A673 (cell line): Measurements from ENCODE around the gene DPY19L3. TPM values are rescaled to one million over a fixed set of nuclear protein-coding genes. Genes with fewer than 3 reads are reported as not detected.

Experiments used
- BruUV-seq: library from RNA; stranded (reverse); fragments of 400-500 nt; replicated peaks from 2 replicates; lab custom pipeline; 2021; lab: Mats Ljungman, UMichigan
- CTCF ChIA-PET: fragments of 300-600 bp; sonication (Branson Sonifier 250); formaldehyde crosslinking; loops from one replicate; lab custom pipeline; 2022; ENCODE audit warnings: antibody characterized with exemption; lab: Charles Lee
- POLR2A ChIA-PET: fragments of 300-600 bp; sonication (Branson Sonifier 250); formaldehyde crosslinking; loops from one replicate; lab custom pipeline; 2022; ENCODE audit warnings: antibody characterized with exemption; ENCODE audit not compliant: low non-redundant PET; lab: Charles Lee
- DNase-seq: peaks from one replicate; pipeline ENCODE4 v3.0.0-alpha.2; 2015; ENCODE audit warnings: low spot score
- H3K27ac ChIP-seq: fragments of 200-600 bp; sonication (generic); 2 replicates; pipeline ENCODE4 v1.5.1; 2016; ENCODE audit warnings: mixed run types, low read depth, mild to moderate bottlenecking, mixed read lengths, antibody characterized with exemption, low read length; ENCODE audit not compliant: poor library complexity, severe bottlenecking
- H3K27me3 ChIP-seq: fragments of 200-600 bp; sonication (generic); replicated peaks from 2 replicates; pipeline ENCODE4 v1.6.1; 2017; ENCODE audit warnings: mixed run types, low read depth, mild to moderate bottlenecking, mixed read lengths, antibody characterized with exemption, low read length; ENCODE audit not compliant: insufficient read depth, poor library complexity
- H3K36me3 ChIP-seq: fragments of 200-600 bp; sonication (generic); 2 replicates; pipeline ENCODE4 v1.6.1; 2016; ENCODE audit warnings: mixed run types, mild to moderate bottlenecking, mixed read lengths, antibody characterized with exemption, low read length; ENCODE audit not compliant: insufficient read depth, poor library complexity, severe bottlenecking
- H3K4me1 ChIP-seq: fragments of 200-600 bp; sonication (generic); 2 replicates; pipeline ENCODE4 v1.6.1; 2017; ENCODE audit warnings: mixed run types, mild to moderate bottlenecking, mixed read lengths, antibody characterized with exemption, low read length; ENCODE audit not compliant: insufficient read depth, poor library complexity, severe bottlenecking
- H3K4me3 ChIP-seq: fragments of 200-600 bp; sonication (generic); 2 replicates; pipeline ENCODE4 v1.5.1; 2016; ENCODE audit warnings: low read depth, mixed run types, mild to moderate bottlenecking, mixed read lengths, low read length; ENCODE audit not compliant: poor library complexity, severe bottlenecking
- H3K9me3 ChIP-seq: fragments of 200-600 bp; sonication (generic); 2 replicates; pipeline ENCODE4 v1.6.1; 2016; ENCODE audit warnings: mixed run types, low read depth, mild to moderate bottlenecking, mixed read lengths, antibody characterized with exemption, low read length; ENCODE audit not compliant: poor library complexity, severe bottlenecking
- EZH2 ChIP-seq: fragments of 200-600 bp; sonication (generic); IDR thresholded peaks from 2 replicates; pipeline ENCODE4 v1.6.1; 2017; ENCODE audit warnings: borderline replicate concordance, low read depth, mild to moderate bottlenecking, mixed read lengths, antibody characterized with exemption, low read length; ENCODE audit not compliant: poor library complexity, severe bottlenecking
- intact Hi-C: fragments of 100-400 bp; cut with micrococcal nuclease; formaldehyde crosslinking; loops from one replicate; pipeline ENCODE4 v1.10.0; 2022; ENCODE audit not compliant: unreplicated experiment
- total RNA-seq: library from RNA; stranded (reverse); gene quantifications from 2 replicates; pipeline ENCODE4 v1.2.3, GENCODE V29; 2021
- TF ChIP-seq, protein P1 (sequence below): fragments of 300-800, 200-600 bp; sonication (generic); conservative IDR thresholded peaks from 2 replicates; pipeline ENCODE4 v1.5.1; 2017; ENCODE audit warnings: low read depth, mild to moderate bottlenecking, antibody characterized with exemption, low read length, moderate library complexity, mixed read lengths

DPY19L3 gene
- total RNA-seq, 1 experiment from 2014 or later: 70.5 TPM

DNA sequence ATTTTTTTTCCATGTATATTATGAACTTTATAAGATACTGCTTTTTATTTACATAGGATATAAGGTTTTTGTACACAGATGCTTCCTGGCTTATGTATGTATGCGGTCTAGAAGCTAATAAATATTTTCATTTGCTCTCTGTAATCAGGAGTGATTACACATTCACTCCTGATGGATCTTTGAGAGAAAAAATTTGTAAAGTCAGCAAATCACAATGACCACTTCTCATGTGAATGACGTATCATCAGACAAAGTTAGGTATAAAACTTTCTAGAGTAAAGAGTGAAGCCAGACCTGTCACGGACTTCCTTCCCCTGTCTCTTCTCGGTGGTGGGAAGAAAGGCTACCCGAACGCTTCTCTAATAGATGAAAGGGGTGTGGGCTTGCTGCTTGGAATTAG lies 31.1 kb downstream of the DPY19L3 start:
- BruUV-seq: no TSS peak
- no peak overlapping the region for H3K27ac ChIP-seq
- H3K9me3 ChIP-seq: no peaks in the 10 kb centered on the region
- ChIA-PET POLR2A (no interaction called here), CTCF (no interaction called here)
- H3K4me3 ChIP-seq: no peak overlapping the region
- H3K4me1 ChIP-seq: no peaks in the 10 kb centered on the region
- no peak for DNase-seq
- intact Hi-C loops: no loop called here
- H3K27me3 ChIP-seq: no peaks in the 10 kb centered on the region
- TF ChIP-seq EZH2: no peak
- TF ChIP-seq, protein P1, sequence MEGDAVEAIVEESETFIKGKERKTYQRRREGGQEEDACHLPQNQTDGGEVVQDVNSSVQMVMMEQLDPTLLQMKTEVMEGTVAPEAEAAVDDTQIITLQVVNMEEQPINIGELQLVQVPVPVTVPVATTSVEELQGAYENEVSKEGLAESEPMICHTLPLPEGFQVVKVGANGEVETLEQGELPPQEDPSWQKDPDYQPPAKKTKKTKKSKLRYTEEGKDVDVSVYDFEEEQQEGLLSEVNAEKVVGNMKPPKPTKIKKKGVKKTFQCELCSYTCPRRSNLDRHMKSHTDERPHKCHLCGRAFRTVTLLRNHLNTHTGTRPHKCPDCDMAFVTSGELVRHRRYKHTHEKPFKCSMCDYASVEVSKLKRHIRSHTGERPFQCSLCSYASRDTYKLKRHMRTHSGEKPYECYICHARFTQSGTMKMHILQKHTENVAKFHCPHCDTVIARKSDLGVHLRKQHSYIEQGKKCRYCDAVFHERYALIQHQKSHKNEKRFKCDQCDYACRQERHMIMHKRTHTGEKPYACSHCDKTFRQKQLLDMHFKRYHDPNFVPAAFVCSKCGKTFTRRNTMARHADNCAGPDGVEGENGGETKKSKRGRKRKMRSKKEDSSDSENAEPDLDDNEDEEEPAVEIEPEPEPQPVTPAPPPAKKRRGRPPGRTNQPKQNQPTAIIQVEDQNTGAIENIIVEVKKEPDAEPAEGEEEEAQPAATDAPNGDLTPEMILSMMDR: no peak
- peaks cover 19% of the 10 kb centered on the region for H3K36me3 ChIP-seq

DNA sequence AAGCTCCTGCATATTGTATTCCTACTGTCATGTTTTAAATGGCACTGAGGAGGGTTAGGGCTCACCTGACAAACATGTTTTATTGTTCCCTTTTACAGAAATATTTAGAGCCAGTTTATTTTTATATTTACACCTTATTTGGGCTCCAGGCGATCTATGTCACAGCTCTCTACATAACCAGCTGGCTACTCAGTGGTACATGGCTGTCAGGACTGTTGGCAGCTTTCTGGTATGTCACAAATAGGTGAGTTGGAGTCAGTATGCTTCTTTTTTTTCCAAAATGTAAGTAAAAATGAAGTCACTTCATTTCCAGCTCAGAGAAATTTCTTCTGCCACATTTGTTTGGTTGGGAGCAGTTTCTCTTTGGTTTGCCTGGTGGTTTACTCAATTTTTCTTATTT lies 31.5 kb downstream of the DPY19L3 start:
- H3K4me1 ChIP-seq: no peaks in the 10 kb centered on the region
- TF ChIP-seq, protein P1: no peak
- TF ChIP-seq EZH2: no peak
- no peaks in the 10 kb centered on the region for H3K27me3 ChIP-seq
- no peak overlapping the region for H3K27ac ChIP-seq
- DNase-seq: no peak
- no peaks in the 10 kb centered on the region for H3K9me3 ChIP-seq
- ChIA-PET POLR2A (no interaction called here), CTCF (no interaction called here)
- BruUV-seq: no TSS peak
- intact Hi-C loops: no loop called here
- H3K36me3 ChIP-seq: peaks cover 19% of the 10 kb centered on the region
- H3K4me3 ChIP-seq: no peak overlapping the region

DNA sequence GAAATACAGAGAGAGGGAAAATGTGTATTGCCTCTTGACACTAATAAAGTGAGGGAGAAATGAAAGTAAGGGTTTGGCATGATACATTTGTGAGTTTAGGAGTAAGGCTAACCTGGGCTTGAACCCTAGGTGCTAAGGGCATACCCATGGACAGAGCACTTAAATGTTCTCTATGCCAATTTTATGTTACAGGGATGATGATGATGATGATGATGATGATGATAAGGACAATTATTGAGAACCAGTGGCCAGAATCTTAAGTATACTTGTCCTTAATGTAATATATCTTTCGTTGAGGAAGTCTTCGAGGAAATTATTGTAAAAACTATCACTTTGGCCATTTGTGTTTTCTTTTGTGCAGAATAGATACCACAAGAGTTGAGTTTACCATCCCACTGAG lies 33.2 kb downstream of the DPY19L3 start:
- H3K4me3 ChIP-seq: no peak overlapping the region
- no peaks in the 10 kb centered on the region for H3K4me1 ChIP-seq
- H3K27me3 ChIP-seq: no peaks in the 10 kb centered on the region
- BruUV-seq: no TSS peak
- TF ChIP-seq, protein P1: no peak
- no peak for TF ChIP-seq EZH2
- CTCF ChIA-PET: no interaction called here
- POLR2A ChIA-PET: no interaction called here
- no peak for DNase-seq
- H3K9me3 ChIP-seq: no peaks in the 10 kb centered on the region
- no peak overlapping the region for H3K27ac ChIP-seq
- H3K36me3 ChIP-seq: peaks cover 19% of the 10 kb centered on the region
- intact Hi-C loops: no loop called here
